Stimulated activated CD4-positive, alpha-beta T cell treated with anti-CD3 and anti-CD28 coated beads, Interleukin-1b, Interleukin-23, amount 100 ng/mL, for 48 hours (primary cell): ENCODE measurements around the gene ZBTB46.

Source experiments
- DNase-seq: peaks from one replicate; pipeline ENCODE4 v3.0.0-alpha.2; 2020

Gene ZBTB46

GRCh38 chr20:63744158-63744557, 86.9 kb downstream of the ZBTB46 start:
- no peak for DNase-seq

GRCh38 chr20:63743210-63743970, 87.7 kb downstream of the ZBTB46 start:
- DNase-seq, result no peak

- no peak for DNase-seq
Observed at GRCh38 chr20:63742381-63743024, 88.6 kb downstream of the ZBTB46 start.

- DNase-seq, result no peak
Observed at GRCh38 chr20:63741676-63742380, 89.2 kb downstream of the ZBTB46 start.

- DNase-seq, result no peak
Observed at GRCh38 chr20:63741354-63741675, 89.7 kb downstream of the ZBTB46 start.

- DNase-seq, result peak; percentile 42
Observed at GRCh38 chr20:63740627-63741353, 90.3 kb downstream of the ZBTB46 start.

GRCh38 chr20:63740070-63740626, 90.9 kb downstream of the ZBTB46 start:
- peak; percentile 28 for DNase-seq

- peak; percentile 47 for DNase-seq
Observed at GRCh38 chr20:63739130-63740069, 91.7 kb downstream of the ZBTB46 start, which contains the start of gene SLC2A4RG. Gene SLC2A4RG, plus strand, starts transcription at chr20:63739776. Its CDS starts 137 bp downstream, at chr20:63739913.

- peak; percentile 36 for DNase-seq
Observed at GRCh38 chr20:63738687-63739129, 92.4 kb downstream of the ZBTB46 start.

- no peak for DNase-seq
Observed at GRCh38 chr20:63737945-63738686, 92.9 kb downstream of the ZBTB46 start.

GRCh38 chr20:63737695-63737944, 93.4 kb downstream of the ZBTB46 start:
- no peak for DNase-seq

- peak; percentile 47 for DNase-seq
Observed at GRCh38 chr20:63736893-63737694, 94.0 kb downstream of the ZBTB46 start.

- DNase-seq, result peak; percentile 48
Observed at GRCh38 chr20:63735859-63736718, 95.0 kb downstream of the ZBTB46 start, which contains the start of gene LIME1. Gene LIME1, plus strand, starts transcription at chr20:63736664. Its CDS starts 886 bp downstream, at chr20:63737550.

GRCh38 chr20:63734946-63735858, 95.9 kb downstream of the ZBTB46 start:
- DNase-seq, result no peak

- no peak for DNase-seq
Observed at GRCh38 chr20:63734111-63734945, 96.7 kb downstream of the ZBTB46 start.

GRCh38 chr20:63733579-63734081, 97.4 kb downstream of the ZBTB46 start:
- DNase-seq, result no peak

GRCh38 chr20:63733117-63733516, 97.9 kb downstream of the ZBTB46 start:
- no peak for DNase-seq
